Stimulated activated naive CD8-positive, alpha-beta T cell treated with anti-CD3 and anti-CD28 coated beads, Interleukin-15, Interleukin-2, amounts not matched to agents 100 ng/mL and 50 ng/mL, for 24 hours (primary cell): Measurements from ENCODE around the gene THBS1.

Experiments
- H3K27ac Mint-ChIP-seq: one replicate; pipeline ENCODE4 v1.8.0; 2021; ENCODE audit warnings: mild to moderate bottlenecking, mixed read lengths
- H3K27me3 Mint-ChIP-seq: one replicate; pipeline ENCODE4 v1.8.0; 2021; ENCODE audit warnings: mixed read lengths
- H3K36me3 Mint-ChIP-seq: one replicate; pipeline ENCODE4 v1.8.0; 2021; ENCODE audit warnings: low read depth, mixed read lengths
- H3K4me1 Mint-ChIP-seq: one replicate; pipeline ENCODE4 v1.8.0; 2021; ENCODE audit warnings: low read depth, mixed read lengths
- H3K4me3 Mint-ChIP-seq: one replicate; pipeline ENCODE4 v1.8.0; 2021; ENCODE audit warnings: mild to moderate bottlenecking, mixed read lengths
- H3K9me3 Mint-ChIP-seq: one replicate; pipeline ENCODE4 v1.8.0; 2021; ENCODE audit warnings: mixed read lengths

THBS1 gene

DNA sequence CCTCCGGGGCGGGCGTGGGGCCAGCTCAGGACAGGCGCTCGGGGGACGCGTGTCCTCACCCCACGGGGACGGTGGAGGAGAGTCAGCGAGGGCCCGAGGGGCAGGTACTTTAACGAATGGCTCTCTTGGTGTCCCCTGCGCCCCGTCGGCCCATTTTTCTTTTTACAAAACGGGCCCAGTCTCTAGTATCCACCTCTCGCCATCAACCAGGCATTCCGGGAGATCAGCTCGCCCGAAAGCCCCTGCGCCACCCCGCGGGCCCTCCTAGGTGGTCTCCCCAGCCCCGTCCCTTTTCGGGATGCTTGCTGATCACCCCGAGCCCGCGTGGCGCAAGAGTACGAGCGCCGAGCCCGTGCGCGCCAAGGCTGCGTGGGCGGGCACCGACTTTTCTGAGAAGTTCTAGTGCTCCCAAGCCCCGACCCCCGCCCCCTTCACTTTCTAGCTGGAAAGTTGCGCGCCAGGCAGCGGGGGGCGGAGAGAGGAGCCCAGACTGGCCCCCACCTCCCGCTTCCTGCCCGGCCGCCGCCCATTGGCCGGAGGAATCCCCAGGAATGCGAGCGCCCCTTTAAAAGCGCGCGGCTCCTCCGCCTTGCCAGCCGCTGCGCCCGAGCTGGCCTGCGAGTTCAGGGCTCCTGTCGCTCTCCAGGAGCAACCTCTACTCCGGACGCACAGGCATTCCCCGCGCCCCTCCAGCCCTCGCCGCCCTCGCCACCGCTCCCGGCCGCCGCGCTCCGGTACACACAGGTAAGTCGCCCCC, at the start of gene THBS1:
TSS of gene THBS1 (plus strand) at position 595 of the 757 bp plus-strand sequence. CDS start 779 bp downstream, outside the sequence.
- Mint-ChIP-seq H3K4me3 (peak within 1 kb of the TSS; percentile 60), H3K27ac (peak within 1 kb of the TSS; percentile 23), H3K36me3 (no peaks in the 10 kb centered on the region), H3K4me1 (peaks cover 15% of the 10 kb centered on the region), H3K27me3 (peaks cover 57% of the 10 kb centered on the region), H3K9me3 (no peaks in the 10 kb centered on the region)

DNA sequence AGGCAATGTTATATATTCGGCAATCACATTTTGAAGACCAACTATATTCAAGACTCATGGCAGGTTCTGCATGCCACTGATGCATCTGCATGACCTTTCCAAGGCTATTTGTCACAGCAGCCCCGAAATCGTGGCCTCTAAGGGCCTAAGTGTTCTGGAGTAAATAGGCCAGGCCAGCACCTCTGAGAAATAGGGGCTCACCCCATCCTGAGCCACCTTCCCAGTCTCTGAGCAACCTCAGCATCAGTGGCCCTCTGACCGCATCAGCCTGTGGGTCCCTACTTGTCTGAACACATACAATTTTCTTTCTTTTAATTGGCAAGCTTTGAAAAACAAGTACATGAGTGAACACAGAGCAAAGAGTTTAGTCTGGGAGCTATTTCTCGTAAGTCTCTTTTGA, 45.9 kb upstream of the THBS1 start:
- Mint-ChIP-seq H3K4me3 (no peak overlapping the region), H3K27me3 (no peaks in the 10 kb centered on the region), H3K27ac (no peak overlapping the region), H3K36me3 (no peaks in the 10 kb centered on the region), H3K4me1 (no peaks in the 10 kb centered on the region), H3K9me3 (no peaks in the 10 kb centered on the region)

DNA sequence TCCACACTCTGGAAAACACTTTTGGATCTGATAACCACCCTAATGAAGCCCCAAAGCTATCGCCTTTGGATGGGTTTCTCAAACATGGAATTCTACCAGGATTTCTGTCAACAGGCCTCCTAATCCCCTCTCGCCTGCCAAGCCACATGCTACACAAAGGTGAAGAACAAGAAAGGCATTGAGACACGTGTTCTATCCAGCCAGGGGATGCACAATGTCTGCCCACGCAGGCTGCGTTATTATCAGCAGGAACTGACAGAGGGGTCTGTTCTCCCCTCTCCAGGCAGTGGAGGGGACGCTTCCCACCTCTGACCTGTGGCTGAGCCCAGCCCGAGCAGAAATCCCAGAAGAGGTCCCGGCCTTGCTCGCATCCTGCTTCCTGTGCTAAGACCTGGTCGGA, 45.4 kb upstream of the THBS1 start:
- Mint-ChIP-seq H3K27me3 (no peaks in the 10 kb centered on the region), H3K9me3 (no peaks in the 10 kb centered on the region), H3K4me1 (no peaks in the 10 kb centered on the region), H3K36me3 (no peaks in the 10 kb centered on the region), H3K4me3 (no peak overlapping the region), H3K27ac (no peak overlapping the region)

DNA sequence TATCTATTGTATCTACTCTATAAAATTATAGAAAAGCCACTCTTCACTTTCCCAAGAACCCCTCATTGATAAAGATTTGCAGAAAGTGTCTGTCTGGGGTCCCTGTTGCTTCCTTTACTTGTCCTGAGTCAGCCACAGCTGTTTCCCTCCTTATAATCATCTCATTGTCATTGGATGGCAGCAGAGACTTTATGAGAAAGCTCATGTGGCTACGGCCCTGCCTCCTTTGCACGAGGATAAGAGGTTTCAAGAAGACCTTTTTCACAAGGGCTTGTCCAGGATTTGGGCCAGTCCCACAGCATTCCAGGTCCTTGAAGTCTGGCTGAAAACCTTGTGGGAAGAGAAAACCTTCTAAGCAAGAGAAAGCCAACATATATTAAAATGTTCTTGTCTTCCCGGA, 41.9 kb upstream of the THBS1 start:
- Mint-ChIP-seq H3K4me3 (no peak overlapping the region), H3K36me3 (no peaks in the 10 kb centered on the region), H3K9me3 (no peaks in the 10 kb centered on the region), H3K4me1 (no peaks in the 10 kb centered on the region), H3K27ac (no peak overlapping the region), H3K27me3 (peaks cover 8% of the 10 kb centered on the region)

DNA sequence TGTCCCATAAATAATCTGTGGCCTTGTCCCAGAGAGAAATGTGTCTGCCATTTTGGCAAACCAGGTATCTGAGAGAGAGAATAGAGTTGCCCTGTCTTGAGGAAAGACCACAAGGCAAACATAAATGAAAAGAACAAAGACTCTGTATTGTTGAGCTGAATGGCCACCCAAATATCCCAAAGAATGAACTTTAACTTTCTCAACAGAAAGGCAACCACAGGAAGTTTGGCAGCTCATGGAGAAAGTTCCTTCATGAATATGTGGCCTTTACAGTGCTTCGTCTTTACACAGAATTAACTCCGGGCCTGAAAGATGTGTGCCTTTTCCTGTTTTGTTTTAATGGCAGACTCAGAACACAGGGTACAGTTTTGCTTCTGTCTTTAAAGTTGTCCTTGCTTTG, 41.4 kb upstream of the THBS1 start:
- Mint-ChIP-seq H3K4me3 (no peak overlapping the region), H3K9me3 (no peaks in the 10 kb centered on the region), H3K36me3 (no peaks in the 10 kb centered on the region), H3K27me3 (peaks cover 8% of the 10 kb centered on the region), H3K27ac (no peak overlapping the region), H3K4me1 (no peaks in the 10 kb centered on the region)

DNA sequence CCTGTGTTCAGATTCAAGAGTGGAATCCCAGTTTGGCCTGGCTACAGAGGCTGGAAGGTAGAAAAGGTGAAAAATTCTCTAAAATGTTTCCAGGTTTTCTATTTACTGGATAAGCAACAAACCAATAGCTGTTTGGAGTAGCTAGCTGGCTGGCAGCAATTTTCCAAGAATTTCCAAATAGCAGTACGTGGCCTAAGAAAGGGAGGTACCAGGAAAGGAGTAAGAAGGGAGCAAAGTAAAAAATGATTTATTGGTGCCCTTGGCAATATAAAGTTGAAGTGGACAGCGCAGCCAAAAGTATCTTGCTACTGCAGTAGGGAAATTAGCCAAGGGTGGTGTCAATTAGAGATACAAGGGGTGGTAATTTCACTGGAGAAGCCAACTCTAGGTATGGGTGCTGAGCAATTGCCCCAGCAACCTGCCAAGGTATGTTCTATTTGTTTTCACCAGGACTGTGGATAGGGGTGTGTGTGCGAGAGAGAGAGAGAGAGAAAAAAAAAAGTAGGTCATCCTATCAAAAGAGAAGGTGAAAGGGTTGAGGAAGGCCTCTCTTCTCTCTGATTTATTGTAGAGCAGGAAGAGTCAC, 40.8 kb upstream of the THBS1 start:
- Mint-ChIP-seq H3K27ac (no peak overlapping the region), H3K9me3 (peaks cover 6% of the 10 kb centered on the region), H3K36me3 (no peaks in the 10 kb centered on the region), H3K4me3 (no peak overlapping the region), H3K4me1 (no peaks in the 10 kb centered on the region), H3K27me3 (peaks cover 14% of the 10 kb centered on the region)

DNA sequence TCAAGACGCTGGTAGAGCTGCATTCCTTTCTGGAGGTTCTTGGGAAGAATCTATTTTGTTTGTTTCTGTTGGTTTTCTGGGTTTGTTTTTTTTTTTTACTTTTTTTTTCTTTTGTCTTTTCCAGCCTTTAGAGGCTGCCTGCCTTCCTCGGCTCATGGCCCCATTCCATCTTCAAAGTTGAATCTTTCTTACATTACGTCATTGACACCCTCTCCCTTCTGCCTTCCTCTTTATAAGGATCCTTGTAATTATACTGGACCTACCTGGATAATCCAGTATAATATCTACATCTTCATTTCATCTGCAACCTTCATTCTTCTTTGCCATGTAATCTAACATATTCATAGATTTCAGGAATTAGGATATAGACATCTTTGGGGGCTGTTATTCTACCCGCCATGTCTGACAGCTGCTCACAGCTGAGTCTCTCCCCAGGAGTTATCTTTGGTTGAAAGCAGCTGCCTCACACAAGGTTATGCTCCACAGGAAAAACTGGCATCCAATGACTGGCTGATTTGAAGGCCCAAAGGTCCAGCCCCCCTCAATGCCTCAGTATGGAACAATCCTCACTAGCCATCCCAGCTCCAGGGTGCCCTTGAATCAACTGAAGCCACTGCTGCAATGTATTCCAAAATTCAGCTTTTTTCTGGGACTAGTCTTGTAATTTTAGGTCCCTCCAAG, 38.4 kb upstream of the THBS1 start:
- Mint-ChIP-seq H3K9me3 (peaks cover 10% of the 10 kb centered on the region), H3K4me1 (no peaks in the 10 kb centered on the region), H3K4me3 (no peak overlapping the region), H3K36me3 (no peaks in the 10 kb centered on the region), H3K27me3 (peaks cover 30% of the 10 kb centered on the region), H3K27ac (no peak overlapping the region)

DNA sequence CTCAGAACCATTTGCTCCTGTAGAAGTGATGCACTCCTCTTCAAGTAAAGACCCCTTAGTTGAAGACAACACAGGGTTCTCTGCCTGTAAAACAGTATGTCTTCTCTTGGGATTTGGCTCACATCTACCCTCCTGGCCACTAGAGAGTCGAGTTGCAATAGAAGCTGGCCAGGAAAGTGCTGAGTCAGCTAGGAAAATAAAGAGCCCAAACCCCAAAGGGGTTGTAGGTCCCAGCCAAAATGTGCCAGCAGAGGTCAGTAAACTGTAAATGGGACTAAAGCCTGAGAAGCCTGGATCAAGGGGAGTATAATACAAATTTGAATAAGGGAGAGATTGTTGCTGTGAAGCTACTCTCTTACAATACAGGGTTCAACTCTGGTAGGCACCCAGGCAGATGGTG, 37.2 kb upstream of the THBS1 start:
- no peaks in the 10 kb centered on the region for H3K4me1 Mint-ChIP-seq
- no peak overlapping the region for H3K4me3 Mint-ChIP-seq
- no peak overlapping the region for H3K27ac Mint-ChIP-seq
- peaks cover 10% of the 10 kb centered on the region for H3K9me3 Mint-ChIP-seq
- H3K36me3 Mint-ChIP-seq, result no peaks in the 10 kb centered on the region
- H3K27me3 Mint-ChIP-seq, result peaks cover 30% of the 10 kb centered on the region

DNA sequence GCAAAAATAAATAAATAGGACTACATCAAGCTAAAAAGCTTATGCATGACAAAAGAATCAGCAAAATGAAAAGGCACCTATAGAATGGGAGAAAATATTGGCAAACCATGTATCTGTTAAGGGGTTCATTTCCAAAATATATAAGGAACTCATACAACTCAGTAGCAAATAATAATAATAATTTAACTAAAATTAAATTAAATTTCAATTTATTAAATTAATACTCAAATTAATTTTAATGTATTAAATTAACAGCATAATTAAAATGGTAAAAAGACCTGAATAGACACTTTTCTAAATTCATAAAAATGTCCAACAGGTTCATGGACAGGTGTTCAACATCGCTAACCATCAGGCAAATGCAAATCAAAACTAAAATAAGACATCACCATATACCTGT, 34.0 kb upstream of the THBS1 start:
- Mint-ChIP-seq H3K4me1 (no peaks in the 10 kb centered on the region), H3K9me3 (peaks cover 10% of the 10 kb centered on the region), H3K4me3 (no peak overlapping the region), H3K27me3 (peaks cover 35% of the 10 kb centered on the region), H3K36me3 (no peaks in the 10 kb centered on the region), H3K27ac (no peak overlapping the region)

DNA sequence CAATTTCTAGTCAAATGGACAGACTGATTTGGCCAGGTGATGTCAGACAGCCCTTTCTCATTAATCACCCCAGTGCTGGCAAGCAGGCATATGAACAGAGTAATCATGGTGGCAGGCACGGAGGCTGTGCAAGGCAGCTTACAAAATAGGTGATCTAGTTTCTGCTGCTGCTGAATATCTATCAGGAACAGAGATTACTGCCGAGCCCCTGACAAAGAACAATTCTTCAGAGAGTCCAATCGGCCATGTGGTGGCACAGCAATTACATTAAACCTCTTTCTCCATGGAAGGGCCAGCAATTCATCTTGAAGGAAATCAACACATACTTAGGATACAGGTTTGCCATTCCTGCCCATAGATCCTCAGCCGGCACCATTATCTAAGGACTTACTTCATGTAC, 32.3 kb upstream of the THBS1 start:
- H3K9me3 Mint-ChIP-seq, result peaks cover 10% of the 10 kb centered on the region
- H3K4me1 Mint-ChIP-seq, result no peaks in the 10 kb centered on the region
- H3K4me3 Mint-ChIP-seq, result no peak overlapping the region
- H3K36me3 Mint-ChIP-seq, result no peaks in the 10 kb centered on the region
- peaks cover 31% of the 10 kb centered on the region for H3K27me3 Mint-ChIP-seq
- no peak overlapping the region for H3K27ac Mint-ChIP-seq

DNA sequence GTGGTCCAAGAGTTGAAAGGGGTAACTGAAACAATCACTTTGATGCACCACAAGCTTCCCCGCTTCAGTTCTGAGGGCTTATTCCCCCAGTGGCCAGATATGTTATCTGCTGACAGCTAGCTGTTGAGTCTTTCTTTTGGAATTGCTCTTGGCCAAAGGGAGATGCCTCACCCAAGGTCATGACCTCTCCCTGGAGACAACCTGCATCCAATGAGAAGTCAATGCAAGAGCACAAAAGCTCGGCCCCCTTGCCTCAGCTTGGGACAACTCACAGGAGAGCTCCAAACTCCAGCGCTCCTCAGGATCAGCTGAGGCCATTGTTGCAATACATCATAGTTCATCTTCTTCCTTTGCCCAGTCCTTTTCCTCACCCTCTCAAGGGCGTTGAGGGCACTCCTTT, 31.0 kb upstream of the THBS1 start:
- Mint-ChIP-seq H3K27me3 (peaks cover 26% of the 10 kb centered on the region), H3K36me3 (no peaks in the 10 kb centered on the region), H3K4me1 (peaks cover 8% of the 10 kb centered on the region), H3K9me3 (peaks cover 6% of the 10 kb centered on the region), H3K4me3 (no peak overlapping the region), H3K27ac (no peak overlapping the region)

DNA sequence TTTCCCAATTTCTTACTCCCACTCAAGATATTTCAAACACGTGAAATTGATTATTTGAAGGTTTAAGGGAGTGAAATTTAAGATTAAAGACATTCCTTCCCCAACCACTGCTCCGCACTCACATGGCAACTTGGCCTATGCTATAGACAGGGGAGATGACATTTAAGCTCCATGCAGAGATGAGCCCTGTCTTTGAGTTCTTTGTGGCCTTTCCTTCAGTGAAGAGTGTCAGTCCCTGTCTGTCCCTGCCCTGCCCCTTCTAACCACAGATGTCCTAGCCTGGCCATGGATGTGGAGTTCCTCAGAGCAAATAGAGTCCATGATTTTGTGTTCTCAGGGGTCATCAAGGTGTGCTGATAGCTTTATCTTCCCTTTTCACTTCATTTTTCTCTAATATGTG, 29.4 kb upstream of the THBS1 start:
- Mint-ChIP-seq H3K9me3 (no peaks in the 10 kb centered on the region), H3K4me3 (no peak overlapping the region), H3K36me3 (no peaks in the 10 kb centered on the region), H3K27me3 (peaks cover 16% of the 10 kb centered on the region), H3K27ac (no peak overlapping the region), H3K4me1 (peaks cover 8% of the 10 kb centered on the region)

DNA sequence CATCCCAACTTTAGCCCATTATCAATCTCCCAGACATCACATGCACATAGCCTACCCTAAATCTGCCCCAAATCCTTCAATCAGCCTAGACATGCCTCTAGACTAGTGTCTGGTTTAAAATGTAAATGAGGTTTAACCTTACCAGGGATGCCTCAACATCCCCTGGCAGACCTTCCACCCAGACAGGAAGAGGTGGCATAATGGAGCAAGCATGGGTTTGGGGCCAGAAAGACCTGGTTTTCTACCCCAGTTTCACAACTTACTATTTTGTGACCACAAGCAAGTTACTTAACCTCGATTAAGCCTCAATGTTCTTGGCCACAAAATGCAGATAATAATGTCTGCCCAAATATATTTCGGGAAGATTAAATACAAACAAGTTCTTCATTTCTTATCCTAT, 28.3 kb upstream of the THBS1 start:
- no peak overlapping the region for H3K27ac Mint-ChIP-seq
- no peaks in the 10 kb centered on the region for H3K36me3 Mint-ChIP-seq
- H3K4me1 Mint-ChIP-seq, result peaks cover 8% of the 10 kb centered on the region
- no peaks in the 10 kb centered on the region for H3K9me3 Mint-ChIP-seq
- H3K27me3 Mint-ChIP-seq, result peaks cover 15% of the 10 kb centered on the region
- no peak overlapping the region for H3K4me3 Mint-ChIP-seq

DNA sequence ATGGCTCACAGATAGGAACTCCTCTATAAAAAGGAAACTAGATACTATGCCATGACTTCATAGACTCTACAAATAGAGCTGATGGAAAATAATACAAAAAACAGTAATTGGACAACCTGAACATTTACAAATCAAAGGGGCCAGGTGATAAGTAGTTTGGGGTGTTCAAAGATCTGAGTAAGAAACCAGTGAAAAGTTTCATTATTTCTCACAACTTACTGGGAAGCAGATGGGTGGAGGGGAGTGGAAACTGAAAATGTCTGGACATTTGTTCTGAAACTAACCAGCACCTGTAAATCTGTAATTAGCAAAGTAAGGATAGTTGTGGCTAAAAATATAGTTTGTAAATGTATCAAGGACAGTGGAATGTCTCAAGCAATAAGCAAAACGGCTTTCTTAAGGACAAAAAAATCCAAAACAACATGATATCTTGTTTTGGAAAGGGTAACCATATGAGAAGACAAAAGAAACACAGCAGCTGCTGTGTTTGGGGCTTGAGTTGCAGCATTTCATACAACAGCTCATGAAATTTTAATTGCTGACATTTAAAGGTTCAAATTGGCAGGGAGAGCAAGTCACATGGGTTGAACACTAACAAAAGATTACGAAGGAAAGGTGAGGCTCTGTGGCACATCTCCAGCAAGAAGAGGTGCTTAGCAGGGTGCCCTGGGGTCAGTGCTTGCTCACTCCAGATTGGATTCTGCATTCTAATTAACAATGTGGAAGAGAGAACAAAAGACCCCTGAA, 26.8 kb upstream of the THBS1 start:
- H3K4me3 Mint-ChIP-seq, result no peak overlapping the region
- H3K9me3 Mint-ChIP-seq, result no peaks in the 10 kb centered on the region
- peaks cover 15% of the 10 kb centered on the region for H3K27me3 Mint-ChIP-seq
- H3K27ac Mint-ChIP-seq, result no peak overlapping the region
- H3K36me3 Mint-ChIP-seq, result no peaks in the 10 kb centered on the region
- H3K4me1 Mint-ChIP-seq, result peaks cover 8% of the 10 kb centered on the region
